Type B pancreatic cell (in vitro differentiated cells): ENCODE measurements around the gene SELENOV. TPM values are rescaled to one million over a fixed set of nuclear protein-coding genes. Genes with fewer than 3 reads are reported as not detected.

Experiments
- DNase-seq: peaks from one replicate; pipeline ENCODE4 v3.0.0; 2021; ENCODE audit warnings: mixed read lengths; ENCODE audit not compliant: unreplicated experiment; ENCODE audit errors: extremely low spot score
- H3K27ac Mint-ChIP-seq: 2 replicates; pipeline ENCODE4 v1.8.0; 2021; ENCODE audit warnings: mild to moderate bottlenecking, mixed read lengths
- H3K27me3 Mint-ChIP-seq: 2 replicates; pipeline ENCODE4 v1.8.0; 2021; ENCODE audit warnings: mixed read lengths
- H3K36me3 Mint-ChIP-seq: 2 replicates; pipeline ENCODE4 v1.8.0; 2021; ENCODE audit warnings: mixed read lengths
- H3K4me1 Mint-ChIP-seq: one replicate; pipeline ENCODE4 v1.8.0; 2021; ENCODE audit warnings: mixed read lengths; ENCODE audit not compliant: unreplicated experiment
- H3K4me3 Mint-ChIP-seq: 2 replicates; pipeline ENCODE4 v1.8.0; 2021; ENCODE audit warnings: mild to moderate bottlenecking, mixed read lengths
- H3K9me3 Mint-ChIP-seq: 2 replicates; pipeline ENCODE4 v1.8.0; 2021; ENCODE audit warnings: mixed read lengths
- total RNA-seq: library from RNA; stranded (reverse); gene quantifications from 2 replicates; pipeline ENCODE4 v1.2.1, GENCODE V29; 2021; ENCODE audit warnings: low replicate concordance
- TF ChIP-seq, protein P1 (sequence below): fragments of 200-600 bp; sonication (generic); conservative IDR thresholded peaks from 2 replicates; pipeline ENCODE4 v1.5.0; 2021; ENCODE audit warnings: antibody characterized with exemption, mild to moderate bottlenecking

Gene SELENOV
- total RNA-seq, 1 donor from 2014 or later, result 1.1 TPM

DNA sequence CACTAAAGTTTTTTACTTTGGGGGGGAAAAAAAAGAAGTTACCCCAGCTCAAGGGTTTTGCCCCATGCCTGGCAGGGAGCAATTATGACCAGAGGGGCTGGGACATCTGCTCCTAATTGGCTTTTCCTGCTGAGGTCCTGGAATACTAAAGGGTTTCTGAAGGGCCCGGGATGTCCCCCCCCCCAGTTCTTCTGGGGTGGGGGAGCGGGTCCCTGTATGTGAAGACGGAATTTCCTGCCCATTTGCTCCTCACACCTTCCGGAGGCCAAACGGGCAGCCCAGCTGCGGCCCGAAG, 17.3 kb upstream of the SELENOV start:
- Mint-ChIP-seq H3K4me1 (peaks cover 9% of the 10 kb centered on the region), H3K36me3 (peaks cover 3% of the 10 kb centered on the region), H3K4me3 (peak overlapping the region; percentile 78), H3K27me3 (peaks cover 55% of the 10 kb centered on the region), H3K27ac (no peak overlapping the region), H3K9me3 (no peaks in the 10 kb centered on the region)
- DNase-seq, result no peak
- TF ChIP-seq, protein P1, sequence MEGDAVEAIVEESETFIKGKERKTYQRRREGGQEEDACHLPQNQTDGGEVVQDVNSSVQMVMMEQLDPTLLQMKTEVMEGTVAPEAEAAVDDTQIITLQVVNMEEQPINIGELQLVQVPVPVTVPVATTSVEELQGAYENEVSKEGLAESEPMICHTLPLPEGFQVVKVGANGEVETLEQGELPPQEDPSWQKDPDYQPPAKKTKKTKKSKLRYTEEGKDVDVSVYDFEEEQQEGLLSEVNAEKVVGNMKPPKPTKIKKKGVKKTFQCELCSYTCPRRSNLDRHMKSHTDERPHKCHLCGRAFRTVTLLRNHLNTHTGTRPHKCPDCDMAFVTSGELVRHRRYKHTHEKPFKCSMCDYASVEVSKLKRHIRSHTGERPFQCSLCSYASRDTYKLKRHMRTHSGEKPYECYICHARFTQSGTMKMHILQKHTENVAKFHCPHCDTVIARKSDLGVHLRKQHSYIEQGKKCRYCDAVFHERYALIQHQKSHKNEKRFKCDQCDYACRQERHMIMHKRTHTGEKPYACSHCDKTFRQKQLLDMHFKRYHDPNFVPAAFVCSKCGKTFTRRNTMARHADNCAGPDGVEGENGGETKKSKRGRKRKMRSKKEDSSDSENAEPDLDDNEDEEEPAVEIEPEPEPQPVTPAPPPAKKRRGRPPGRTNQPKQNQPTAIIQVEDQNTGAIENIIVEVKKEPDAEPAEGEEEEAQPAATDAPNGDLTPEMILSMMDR, result no peak

DNA sequence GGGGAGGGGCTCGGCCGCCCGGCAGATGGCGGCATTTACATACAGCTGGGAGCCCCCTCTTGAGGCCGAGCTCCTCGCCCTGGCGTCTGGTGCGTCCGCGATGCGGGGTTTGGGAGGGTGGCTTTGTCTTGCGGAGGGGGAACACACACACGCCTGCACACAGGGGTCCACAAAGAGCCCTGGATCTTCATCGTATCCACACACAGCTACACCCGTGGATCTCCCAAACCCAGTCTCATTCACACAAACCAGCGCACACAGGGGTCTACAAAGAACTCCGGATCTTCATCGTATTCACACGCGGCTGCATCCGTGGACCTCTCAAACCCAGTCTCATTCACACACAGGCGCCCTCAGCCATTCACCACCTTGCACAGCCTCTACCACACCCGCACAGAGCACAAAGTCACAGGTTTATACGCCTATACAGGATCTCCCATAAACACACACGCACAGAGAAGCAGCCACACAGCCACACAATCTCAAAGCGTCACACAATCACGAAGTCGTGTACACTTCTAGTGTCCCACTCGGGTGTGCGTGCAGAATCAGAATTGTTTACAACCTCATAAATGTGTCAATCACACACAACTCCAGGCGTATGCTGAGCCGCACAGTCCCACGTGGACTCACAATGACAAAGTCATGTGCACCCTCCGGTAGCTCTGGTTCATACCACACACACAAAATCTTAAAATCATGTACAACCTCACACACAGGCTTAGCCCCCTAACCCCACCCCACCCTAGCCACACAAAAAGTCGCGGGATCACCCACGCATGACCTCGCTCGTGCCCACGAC, 16.7 kb upstream of the SELENOV start:
- peaks cover 58% of the 10 kb centered on the region for H3K27me3 Mint-ChIP-seq
- DNase-seq, result peak; percentile 82
- TF ChIP-seq, protein P1, result peak; percentile 51
- H3K27ac Mint-ChIP-seq, result peak overlapping the region; percentile 67
- peaks cover 9% of the 10 kb centered on the region for H3K4me1 Mint-ChIP-seq
- H3K4me3 Mint-ChIP-seq, result peak overlapping the region; percentile 78
- peaks cover 3% of the 10 kb centered on the region for H3K36me3 Mint-ChIP-seq
- H3K9me3 Mint-ChIP-seq, result no peaks in the 10 kb centered on the region

DNA sequence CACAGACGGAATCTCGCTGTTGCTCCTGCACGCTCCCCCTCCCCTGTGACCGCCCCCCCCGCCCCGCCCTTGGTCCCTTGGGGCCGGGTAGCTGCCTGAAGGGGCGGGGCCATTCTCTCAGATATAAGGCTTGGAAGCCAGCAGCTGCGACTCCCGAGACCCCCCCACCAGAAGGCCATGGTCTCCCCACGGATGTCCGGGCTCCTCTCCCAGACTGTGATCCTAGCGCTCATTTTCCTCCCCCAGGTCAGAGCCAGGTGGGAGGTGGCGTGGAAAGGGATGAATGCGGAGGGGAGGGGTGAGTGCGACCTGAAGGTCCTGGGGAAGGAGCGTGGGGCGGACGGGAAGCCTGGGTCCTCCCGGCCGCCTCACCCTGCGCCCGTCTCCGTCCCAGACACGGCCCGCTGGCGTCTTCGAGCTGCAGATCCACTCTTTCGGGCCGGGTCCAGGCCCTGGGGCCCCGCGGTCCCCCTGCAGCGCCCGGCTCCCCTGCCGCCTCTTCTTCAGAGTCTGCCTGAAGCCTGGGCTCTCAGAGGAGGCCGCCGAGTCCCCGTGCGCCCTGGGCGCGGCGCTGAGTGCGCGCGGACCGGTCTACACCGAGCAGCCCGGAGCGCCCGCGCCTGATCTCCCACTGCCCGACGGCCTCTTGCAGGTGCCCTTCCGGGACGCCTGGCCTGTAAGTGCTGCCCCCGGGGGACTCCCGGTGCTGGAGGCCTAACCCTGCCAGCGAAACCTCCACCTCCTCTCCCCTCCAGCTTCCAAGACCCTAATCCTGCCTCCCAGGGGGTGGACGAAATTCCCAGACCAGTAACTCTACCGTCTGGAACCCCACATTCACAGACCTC, 15.9 kb upstream of the SELENOV start, which contains the start of gene DLL3:
TSS of gene DLL3 (plus strand) at position 150 of the 845 bp plus-strand sequence. CDS start at position 178, 28 bp downstream.
- peaks cover 3% of the 10 kb centered on the region for H3K36me3 Mint-ChIP-seq
- H3K4me1 Mint-ChIP-seq, result peaks cover 9% of the 10 kb centered on the region
- peak within 1 kb of the TSS; percentile 78 for H3K4me3 Mint-ChIP-seq
- H3K27me3 Mint-ChIP-seq, result peaks cover 66% of the 10 kb centered on the region
- H3K27ac Mint-ChIP-seq, result peak within 1 kb of the TSS; percentile 67
- TF ChIP-seq, protein P1, result no peak
- no peaks in the 10 kb centered on the region for H3K9me3 Mint-ChIP-seq
- DNase-seq, result peak; percentile 69

DNA sequence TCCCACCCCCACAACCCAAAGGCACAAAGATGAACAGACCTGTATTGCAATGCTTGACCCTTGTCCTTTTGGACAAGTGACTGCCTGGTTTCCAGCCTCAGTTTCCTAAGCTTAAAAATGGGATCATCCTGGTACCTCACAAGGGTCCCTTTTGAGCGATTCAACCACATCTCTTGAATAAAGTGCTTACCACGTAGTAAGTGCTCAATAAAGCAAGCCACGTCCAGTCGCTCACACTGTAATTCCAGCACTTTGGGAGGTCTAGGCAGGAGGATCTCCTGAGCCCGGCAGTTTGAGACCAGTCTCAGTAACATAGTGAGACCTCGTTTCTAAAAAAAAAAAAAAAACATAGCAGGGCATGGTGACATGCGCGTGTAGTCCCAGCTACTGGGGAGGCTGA, 15.0 kb upstream of the SELENOV start:
- Mint-ChIP-seq H3K4me3 (peak overlapping the region; percentile 23), H3K36me3 (peaks cover 3% of the 10 kb centered on the region), H3K9me3 (no peaks in the 10 kb centered on the region), H3K27ac (no peak overlapping the region), H3K27me3 (peaks cover 75% of the 10 kb centered on the region), H3K4me1 (peaks cover 9% of the 10 kb centered on the region)
- DNase-seq, result no peak
- TF ChIP-seq, protein P1, result no peak

DNA sequence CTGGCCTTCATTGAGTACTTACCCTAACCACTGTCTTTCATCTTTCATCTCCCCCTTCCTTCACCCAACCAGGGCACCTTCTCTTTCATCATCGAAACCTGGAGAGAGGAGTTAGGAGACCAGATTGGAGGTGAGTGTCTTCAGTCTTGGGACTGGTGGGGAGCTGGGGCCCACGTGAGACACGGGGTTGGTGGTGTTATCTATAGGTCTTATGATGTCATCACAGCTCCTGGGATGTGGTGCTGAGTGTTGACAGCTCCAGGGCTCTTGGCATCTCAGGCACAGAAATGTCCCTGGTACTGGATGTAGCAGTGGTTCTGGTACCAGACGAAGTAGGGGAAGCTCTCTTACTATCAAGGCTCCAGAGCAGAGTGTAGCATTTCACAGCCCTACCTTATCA, 14.4 kb upstream of the SELENOV start:
- Mint-ChIP-seq H3K27me3 (peaks cover 81% of the 10 kb centered on the region), H3K36me3 (peaks cover 3% of the 10 kb centered on the region), H3K27ac (no peak overlapping the region), H3K9me3 (no peaks in the 10 kb centered on the region), H3K4me1 (peaks cover 9% of the 10 kb centered on the region), H3K4me3 (peak overlapping the region; percentile 52)
- TF ChIP-seq, protein P1, result no peak
- DNase-seq, result no peak
